Amniotic epithelial cell (primary cell): ENCODE measurements around the gene GSDME.
A peak's percentile ranks its signal among the peaks of the same experiment; 100 is the strongest.

Experiments used
- DNase-seq: peaks from one replicate; pipeline ENCODE4 v3.0.0-alpha.2; 2010; ENCODE audit warnings: low read depth

GSDME gene

GRCh38 chr7:24769851-24770250, 12.6 kb upstream of the GSDME start:
- DNase-seq = no peak

GRCh38 chr7:24769014-24769830, 12.0 kb upstream of the GSDME start:
- no peak for DNase-seq

- DNase-seq = no peak
These were observed 10.8 kb upstream of the GSDME start for GRCh38 chr7:24767878-24768569.

GRCh38 chr7:24764972-24765744, 7.9 kb upstream of the GSDME start:
- no peak for DNase-seq

GRCh38 chr7:24764011-24764410, 6.7 kb upstream of the GSDME start:
- DNase-seq = no peak

- DNase-seq = no peak
These were observed 6.1 kb upstream of the GSDME start for GRCh38 chr7:24763303-24763901.

- DNase-seq = no peak
These were observed 5.5 kb upstream of the GSDME start for GRCh38 chr7:24762771-24763170.

- DNase-seq = no peak
These were observed 3.7 kb upstream of the GSDME start for GRCh38 chr7:24760968-24761367.

GRCh38 chr7:24756545-24757352, 515 bp downstream of the GSDME start:
- peak; percentile 69 for DNase-seq

- DNase-seq = peak; percentile 78
These were observed 1.5 kb downstream of the GSDME start for GRCh38 chr7:24755541-24756407.

GRCh38 chr7:24754906-24755506, 2.3 kb downstream of the GSDME start:
- DNase-seq = peak; percentile 60

- DNase-seq = no peak
These were observed 5.0 kb downstream of the GSDME start for GRCh38 chr7:24752073-24752800.

GRCh38 chr7:24751484-24751883, 5.8 kb downstream of the GSDME start:
- DNase-seq = peak; percentile 60

GRCh38 chr7:24750441-24751055, 6.7 kb downstream of the GSDME start:
- peak; percentile 47 for DNase-seq

GRCh38 chr7:24748521-24748920, 8.7 kb downstream of the GSDME start:
- DNase-seq = no peak

GRCh38 chr7:24745355-24745754, 11.9 kb downstream of the GSDME start:
- no peak for DNase-seq

GRCh38 chr7:24743471-24743870, 13.8 kb downstream of the GSDME start:
- no peak for DNase-seq

GRCh38 chr7:24742506-24743162, 14.6 kb downstream of the GSDME start:
- DNase-seq = no peak
